Smooth muscle cell (in vitro differentiated cells): ENCODE measurements around the gene FAM171A1. TPM values are rescaled to one million over a fixed set of nuclear protein-coding genes. Genes with fewer than 3 reads are reported as not detected.
"Not testable (repeated sequence)": the region's sequence is repeated elsewhere in the genome, so short reads cannot be mapped to it uniquely, and the experiment has no call there.

Experiments
- DNase-seq: peaks from one replicate; lab custom pipeline; 2025; ENCODE audit not compliant: unreplicated experiment; lab: John Stamatoyannopoulos, UW
- H2AFZ ChIP-seq: fragments of 200-600 bp; sonication (generic); 2 replicates; pipeline ENCODE4 v1.6.0; 2016; ENCODE audit warnings: antibody characterized with exemption, low read depth, mild to moderate bottlenecking
- H3F3A ChIP-seq: fragments of 200-600 bp; sonication (generic); 2 replicates; pipeline ENCODE4 v1.6.0; 2017; ENCODE audit warnings: antibody characterized with exemption, low read depth
- H3K27ac ChIP-seq: fragments of 200-600 bp; sonication (generic); 2 replicates; pipeline ENCODE4 v1.5.1; 2016; ENCODE audit warnings: low read depth, mild to moderate bottlenecking
- H3K27me3 ChIP-seq: fragments of 200-600 bp; sonication (generic); 2 replicates; pipeline ENCODE4 v1.6.1; 2016; ENCODE audit warnings: low read depth, mild to moderate bottlenecking
- H3K36me3 ChIP-seq: fragments of 200-600 bp; sonication (generic); 2 replicates; pipeline ENCODE4 v1.5.1; 2016; ENCODE audit warnings: low read depth
- H3K4me1 ChIP-seq: fragments of 200-600 bp; sonication (generic); 2 replicates; pipeline ENCODE4 v1.5.1; 2016; ENCODE audit warnings: low read depth
- H3K4me2 ChIP-seq: fragments of 200-600 bp; sonication (generic); 2 replicates; pipeline ENCODE4 v1.6.0; 2016; ENCODE audit warnings: mild to moderate bottlenecking
- H3K4me3 ChIP-seq: fragments of 200-600 bp; sonication (generic); 2 replicates; pipeline ENCODE4 v1.5.1; 2016; ENCODE audit warnings: mild to moderate bottlenecking
- H3K79me2 ChIP-seq: fragments of 200-600 bp; sonication (generic); 2 replicates; pipeline ENCODE4 v1.6.0; 2016; ENCODE audit warnings: low read depth, mild to moderate bottlenecking
- H3K9ac ChIP-seq: fragments of 200-600 bp; sonication (generic); 2 replicates; pipeline ENCODE4 v1.6.0; 2016; ENCODE audit warnings: low read depth
- H3K9me3 ChIP-seq: fragments of 200-600 bp; sonication (generic); replicated peaks from 2 replicates; pipeline ENCODE4 v1.5.1; 2016; ENCODE audit warnings: low read depth
- H4K20me1 ChIP-seq: fragments of 200-600 bp; sonication (generic); 2 replicates; pipeline ENCODE4 v1.6.0; 2016; ENCODE audit warnings: low read depth
- CTCF ChIP-seq: fragments of 200-600 bp; sonication (generic); IDR thresholded peaks from 2 replicates; pipeline ENCODE4 v1.5.1; 2017; ENCODE audit warnings: borderline replicate concordance, mild to moderate bottlenecking, antibody characterized with exemption; ENCODE audit not compliant: insufficient read depth, poor library complexity, severe bottlenecking
- WGBS: methylation state at CpG from one replicate; pipeline ENCODE4 v1.1.7; 2016; ENCODE audit warnings: low lambda C conversion rate; 5-methylcytosine and 5-hydroxymethylcytosine counted together
- polyA plus RNA-seq: library from polyadenylated mRNA; unstranded; fragments of >200 nt; fragmentation: Nextera tagmentation; extraction: Ambion mirVana; gene quantifications from 2 replicates; pipeline ENCODE4 v1.2.1, GENCODE V29; 2016
- total RNA-seq: library from RNA; depleted of rRNA; stranded (reverse); fragments of >200 nt; gene quantifications from 2 replicates; pipeline ENCODE4 v1.2.3, GENCODE V29; 2014

The FAM171A1 gene
- total and polyA plus RNA-seq, 2 experiments from 2014 or later = 25.5 to 37.2 TPM

DNA sequence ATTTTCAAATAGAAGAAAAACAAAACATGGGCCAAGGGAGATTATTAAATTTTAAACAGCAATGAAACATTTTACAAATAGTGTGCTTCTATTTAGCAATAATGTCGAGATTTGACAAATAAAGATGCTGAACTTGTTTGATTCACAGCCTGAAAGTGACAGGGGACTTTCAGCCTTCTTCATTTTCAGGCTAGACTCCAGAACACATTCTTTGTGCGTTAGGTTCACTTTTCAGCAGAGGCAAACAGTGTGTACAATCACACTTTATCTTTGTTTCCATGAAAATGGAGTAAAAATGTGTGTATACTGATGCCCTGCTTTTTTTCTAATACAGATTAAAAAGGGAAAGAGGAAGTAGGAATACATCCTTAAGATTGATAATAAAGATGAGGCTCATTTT is 35.6 kb downstream of the FAM171A1 start:
- no peak overlapping the region for H3K9ac ChIP-seq
- H3K4me1 ChIP-seq = no peaks in the 10 kb centered on the region
- H2AFZ ChIP-seq = no peak overlapping the region
- H3K27me3 ChIP-seq = no peaks in the 10 kb centered on the region
- no peaks in the 10 kb centered on the region for H3K9me3 ChIP-seq
- DNase-seq = no peak
- 66% methylated on average over 2 of the region's 2 CpGs for WGBS
- H3K79me2 ChIP-seq = peaks cover 54% of the 10 kb centered on the region
- H3K4me2 ChIP-seq = no peak overlapping the region
- H3K36me3 ChIP-seq = no peaks in the 10 kb centered on the region
- no peaks in the 10 kb centered on the region for H3F3A ChIP-seq
- no peak overlapping the region for H3K27ac ChIP-seq
- H4K20me1 ChIP-seq = peaks cover 80% of the 10 kb centered on the region
- H3K4me3 ChIP-seq = no peak overlapping the region
- TF ChIP-seq CTCF = no peak

DNA sequence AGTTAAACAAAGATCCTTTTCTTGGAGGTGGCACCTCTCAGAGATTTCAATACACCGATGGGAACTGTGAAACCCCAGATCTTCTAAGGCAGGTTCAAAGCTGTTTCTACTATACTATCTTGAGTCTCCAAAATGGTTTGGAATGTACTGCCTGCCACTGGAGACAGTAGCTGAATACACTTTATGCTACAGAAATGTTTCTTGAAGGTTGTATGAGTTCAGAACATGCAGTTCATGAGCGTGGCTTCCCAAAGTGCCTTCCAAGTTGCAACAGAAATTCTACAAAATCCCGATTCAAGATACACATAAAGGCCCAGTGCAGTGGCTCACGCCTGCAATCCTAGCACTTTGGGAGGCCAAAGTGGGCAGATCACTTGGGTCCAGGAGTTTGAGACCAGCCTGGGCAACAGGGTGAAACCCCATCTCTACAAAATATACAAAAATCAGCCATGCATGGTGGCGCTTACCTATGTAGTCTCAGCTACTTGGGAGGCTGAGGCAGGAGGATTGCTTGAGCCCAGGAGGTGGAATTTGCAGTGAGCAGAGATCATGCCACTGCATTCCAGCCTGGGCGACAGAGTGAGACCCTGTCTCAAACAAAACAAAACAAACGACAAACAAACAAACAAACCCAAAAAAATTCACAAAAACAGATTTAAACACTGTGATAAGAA is 36.3 kb downstream of the FAM171A1 start:
- Histone ChIP-seq H3K79me2 (peaks cover 54% of the 10 kb centered on the region), H3K9me3 (no peaks in the 10 kb centered on the region)

GRCh38 chr10:15333909-15334649 is 37.0 kb downstream of the FAM171A1 start:
- WGBS = 88% methylated on average over 6 of the region's 6 CpGs
- Histone ChIP-seq H3K27me3 (no peaks in the 10 kb centered on the region), H3K4me3 (no peak overlapping the region), H3K4me1 (no peaks in the 10 kb centered on the region), H3F3A (no peaks in the 10 kb centered on the region), H2AFZ (no peak overlapping the region), H3K9me3 (no peaks in the 10 kb centered on the region), H3K36me3 (no peaks in the 10 kb centered on the region), H3K9ac (no peak overlapping the region), H3K79me2 (peaks cover 51% of the 10 kb centered on the region), H3K4me2 (no peak overlapping the region), H3K27ac (no peak overlapping the region), H4K20me1 (peaks cover 80% of the 10 kb centered on the region)
- no peak for DNase-seq
- TF ChIP-seq CTCF = no peak

More for the DNA sequence above, 36.3 kb downstream of the FAM171A1 start:
- no peak overlapping the region for H3K4me3 ChIP-seq
- no peaks in the 10 kb centered on the region for H3K27me3 ChIP-seq
- no peak overlapping the region for H2AFZ ChIP-seq
- no peak for TF ChIP-seq CTCF
- no peak overlapping the region for H3K4me2 ChIP-seq
- H4K20me1 ChIP-seq = peaks cover 80% of the 10 kb centered on the region
- H3K36me3 ChIP-seq = no peaks in the 10 kb centered on the region
- WGBS = 84% methylated on average over 7 of the region's 7 CpGs
- no peaks in the 10 kb centered on the region for H3K4me1 ChIP-seq
- DNase-seq = no peak
- no peak overlapping the region for H3K27ac ChIP-seq
- H3F3A ChIP-seq = no peaks in the 10 kb centered on the region
- H3K9ac ChIP-seq = no peak overlapping the region

DNA sequence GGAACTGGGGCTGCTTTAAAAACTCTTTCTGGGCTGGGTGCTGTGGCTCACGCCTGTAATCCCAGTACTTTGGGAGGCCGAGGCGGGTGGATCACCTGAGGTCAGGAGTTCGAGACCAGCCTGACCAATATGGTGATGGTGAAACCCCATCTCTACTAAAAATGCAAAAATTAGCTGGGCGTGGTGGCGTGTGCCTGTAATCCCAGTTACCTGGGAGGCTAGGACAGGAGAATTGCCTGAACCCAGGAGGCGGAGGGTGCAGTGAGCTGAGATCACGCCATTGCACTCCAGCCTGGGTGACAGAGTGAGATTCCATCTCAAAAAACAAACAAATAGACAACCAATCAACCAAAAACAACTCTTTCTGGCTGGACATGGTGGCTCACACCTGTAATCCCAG is 37.9 kb downstream of the FAM171A1 start:
- not testable (repeated sequence) for H2AFZ ChIP-seq, H3K27me3 ChIP-seq, DNase-seq, H3K4me3 ChIP-seq, H3K9ac ChIP-seq, H3K36me3 ChIP-seq, H3K9me3 ChIP-seq, H3K4me1 ChIP-seq, H3K27ac ChIP-seq, H3K4me2 ChIP-seq, H3F3A ChIP-seq
- WGBS = 97% methylated on average over 8 of the region's 8 CpGs
- Histone ChIP-seq H3K79me2 (peaks cover 47% of the 10 kb centered on the region), H4K20me1 (peaks cover 81% of the 10 kb centered on the region)
